Measurements from ENCODE around the gene SPECC1.

Gene SPECC1

DNA sequence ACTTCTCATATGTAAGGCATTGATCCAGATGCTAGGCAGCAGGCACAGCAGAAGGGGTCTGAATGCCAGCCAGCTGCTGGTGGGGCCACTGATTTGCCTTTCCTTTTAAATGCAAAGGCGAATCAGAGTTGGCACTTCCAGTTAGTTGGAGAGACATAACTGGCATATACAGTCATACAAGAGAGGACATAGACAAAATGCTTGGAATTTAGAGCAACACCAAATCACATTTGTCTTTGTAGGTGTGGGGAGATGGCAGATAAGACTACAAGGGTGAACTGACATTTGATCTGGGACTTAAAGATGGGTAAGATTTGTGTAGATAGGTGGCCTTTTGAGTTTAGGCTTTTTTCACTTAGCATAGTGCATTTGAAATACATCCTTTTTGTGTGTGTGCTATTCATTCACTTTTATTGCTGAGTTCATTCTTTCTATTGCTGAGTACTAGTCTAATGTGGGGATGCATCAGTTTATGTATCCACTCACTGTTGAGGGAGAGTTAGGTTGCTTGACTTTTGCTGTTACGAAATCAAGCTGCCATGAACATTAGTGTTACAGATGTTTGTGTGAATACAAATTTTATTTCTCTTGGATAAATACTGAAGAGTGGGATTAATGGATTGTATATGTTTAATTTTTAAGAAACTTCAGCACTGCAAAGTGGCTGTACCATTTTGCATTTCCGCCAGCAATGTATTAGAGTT, 74.1 kb downstream of the SPECC1 start:
- no peak overlapping the region for H3K27ac ChIP-seq
- 0 out of 22 replicates have a peak overlapping the region, but pooled peaks of 1 of the 11 experiments have one; percentile 2 for H3K4me2 ChIP-seq
- H3K36me3 ChIP-seq: peaks cover 0 to 91% (median 36%) of the 10 kb centered on the region in 11 experiments; a peak in 16 of 22 replicates
- no peak for TF ChIP-seq Cebpa-rat (IDR thresholded peaks at IDR 0.05)
- H3K9ac ChIP-seq: no peak overlapping the region
- no peak overlapping the region for H3K4me3 ChIP-seq
- H3K27me3 ChIP-seq: no peaks in the 10 kb centered on the region
- peaks cover 0 to 100% (median 99%) of the 10 kb centered on the region in 11 experiments; a peak in 18 of 22 replicates for H4K20me1 ChIP-seq
- H3K4me1 ChIP-seq: peaks cover 0 to 52% (median 13%) of the 10 kb centered on the region in 10 experiments; a peak in 11 of 20 replicates
- H3K9me3 ChIP-seq (replicated peaks in 1 of 11): 0 out of 22 replicates have a peak, but pooled peaks cover 0 to 5% (median 0%) of the 10 kb centered on the region in 11 experiments

DNA sequence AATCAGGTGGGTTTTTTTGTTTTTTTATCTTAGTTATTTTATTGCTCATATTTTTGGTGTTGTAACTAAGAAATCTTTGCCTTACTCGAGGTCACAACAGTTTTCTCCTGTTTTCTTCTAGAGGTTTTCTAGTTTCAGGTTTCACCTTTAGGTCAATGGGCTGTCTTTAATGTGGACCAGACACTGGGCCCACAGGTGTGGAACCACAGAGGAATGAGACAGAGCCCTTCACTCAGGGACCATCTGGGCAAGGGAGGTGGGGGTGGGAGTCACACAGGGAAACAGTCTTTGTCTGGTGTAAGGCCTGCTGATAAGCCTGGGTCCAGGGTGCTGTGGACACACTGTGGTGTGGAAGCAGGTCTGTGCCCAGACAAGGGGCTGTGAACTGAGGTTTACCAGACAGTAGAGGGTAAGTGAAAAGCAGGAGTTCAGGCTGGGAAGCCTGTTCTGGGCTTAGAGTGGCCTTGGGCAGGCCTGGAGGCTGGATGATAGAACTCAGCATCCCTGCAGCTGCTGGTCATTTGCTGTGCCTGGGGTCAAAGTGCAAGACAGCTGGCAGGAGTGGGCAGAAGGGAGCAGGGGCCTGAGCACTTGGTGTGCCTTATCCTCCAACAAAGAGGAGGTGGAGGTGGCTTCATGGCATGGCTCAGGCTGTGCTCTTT, 75.6 kb downstream of the SPECC1 start:
- Histone ChIP-seq H3K9ac (no peak overlapping the region), H3K4me2 (no peak overlapping the region), H4K20me1 (peaks cover 0 to 100% (median 99%) of the 10 kb centered on the region in 11 experiments; a peak in 18 of 22 replicates), H3K36me3 (peaks cover 0 to 88% (median 25%) of the 10 kb centered on the region in 11 experiments; a peak in 16 of 22 replicates), H3K9me3 (replicated peaks in 1 of 11) (0 out of 22 replicates have a peak, but pooled peaks cover 0 to 5% (median 0%) of the 10 kb centered on the region in 11 experiments), H3K4me1 (peaks cover 0 to 52% (median 12%) of the 10 kb centered on the region in 10 experiments; a peak in 16 of 20 replicates), H3K4me3 (no peak overlapping the region), H3K27me3 (no peaks in the 10 kb centered on the region), H3K27ac (peak overlapping the region in 1 of 11 experiments; percentile 15; a peak in 1 of 22 replicates)
- no peak for TF ChIP-seq Cebpa-rat (IDR thresholded peaks at IDR 0.05)

DNA sequence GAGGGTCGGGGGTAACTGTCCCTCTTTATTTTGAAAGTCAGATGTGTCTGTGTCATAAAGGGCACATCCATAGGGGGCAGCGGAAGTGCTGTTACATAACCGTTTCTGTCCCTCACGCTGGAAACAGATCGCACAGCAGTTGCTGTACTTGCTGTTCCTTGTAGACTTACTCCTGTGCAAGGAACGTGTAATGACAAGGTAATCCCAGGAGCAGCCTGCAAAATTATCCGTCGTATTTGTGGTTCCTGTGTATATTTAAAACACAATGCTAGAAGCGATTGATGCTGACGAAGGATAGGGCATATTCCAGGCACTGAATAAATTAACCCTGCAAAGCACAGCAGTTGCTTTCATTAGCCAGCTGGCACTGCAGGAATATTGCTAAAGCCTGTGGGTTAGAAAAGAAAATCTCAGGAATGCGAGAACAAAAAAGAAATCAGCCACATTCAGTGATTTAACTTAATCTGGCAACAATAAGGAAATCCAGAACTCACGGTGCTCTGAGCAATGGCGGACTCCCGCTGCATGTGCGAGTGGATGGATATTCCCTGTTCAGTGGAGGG, 76.2 kb downstream of the SPECC1 start:
- TF ChIP-seq Cebpa-rat (IDR thresholded peaks at IDR 0.05): no peak
- no peak overlapping the region for H3K9ac ChIP-seq

DNA sequence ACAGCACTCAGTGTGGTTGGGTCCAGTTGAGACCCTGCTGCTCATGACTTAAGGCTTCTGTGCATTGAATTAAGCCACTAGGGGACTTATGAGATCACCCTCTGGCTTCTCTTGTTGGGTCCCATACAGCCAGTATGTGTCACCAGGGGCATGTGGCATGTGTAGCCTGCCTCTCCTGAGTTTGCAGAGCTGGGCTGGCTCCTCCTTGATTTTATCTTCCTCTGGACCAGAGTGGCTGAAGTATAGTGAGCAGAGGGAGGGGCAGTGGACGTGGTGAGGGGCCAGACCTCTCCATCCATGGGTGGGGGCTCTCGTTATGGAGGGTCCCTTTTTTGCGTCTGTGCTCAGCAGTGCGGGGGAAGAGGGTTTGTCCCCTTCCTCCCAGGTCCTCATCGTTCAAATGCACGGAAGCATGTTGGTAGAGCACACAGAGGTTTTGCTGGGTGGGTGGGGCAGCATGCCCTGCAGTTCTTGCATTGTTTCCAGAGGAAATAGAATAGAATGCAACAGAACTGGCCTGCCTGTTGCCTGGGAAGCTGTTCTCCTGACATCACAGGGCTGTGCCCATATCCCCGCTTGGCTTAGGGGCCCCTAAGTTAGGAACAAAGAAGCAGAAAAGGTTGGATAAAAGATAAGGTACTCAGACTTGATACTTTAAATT, 77.4 kb downstream of the SPECC1 start:
- 0 out of 22 replicates have a peak, but pooled peaks cover 0 to 5% (median 0%) of the 10 kb centered on the region in 11 experiments for H3K9me3 ChIP-seq (replicated peaks in 1 of 11)
- H3K9ac ChIP-seq: no peak overlapping the region
- H3K4me1 ChIP-seq: peaks cover 16 to 56% (median 27%) of the 10 kb centered on the region in 10 experiments
- peaks cover 0 to 73% (median 13%) of the 10 kb centered on the region in 11 experiments; a peak in 15 of 22 replicates for H3K36me3 ChIP-seq
- H3K4me2 ChIP-seq: no peak overlapping the region
- TF ChIP-seq Cebpa-rat (IDR thresholded peaks at IDR 0.05): no peak
- H4K20me1 ChIP-seq: peaks cover 0 to 100% (median 88%) of the 10 kb centered on the region in 11 experiments; a peak in 18 of 22 replicates
- no peak overlapping the region for H3K4me3 ChIP-seq
- no peaks in the 10 kb centered on the region for H3K27me3 ChIP-seq
- no peak overlapping the region for H3K27ac ChIP-seq

More for the DNA sequence above, 76.2 kb downstream of the SPECC1 start:
- Histone ChIP-seq H3K27ac (no peak overlapping the region), H3K4me2 (no peak overlapping the region; a peak in 1 of 22 replicates), H3K9me3 (replicated peaks in 1 of 11) (0 out of 22 replicates have a peak, but pooled peaks cover 0 to 5% (median 0%) of the 10 kb centered on the region in 11 experiments), H3K36me3 (peaks cover 0 to 82% (median 21%) of the 10 kb centered on the region in 11 experiments; a peak in 15 of 22 replicates), H3K4me1 (peaks cover 5 to 52% (median 18%) of the 10 kb centered on the region in 10 experiments), H3K4me3 (no peak overlapping the region), H4K20me1 (peaks cover 0 to 100% (median 97%) of the 10 kb centered on the region in 11 experiments; a peak in 18 of 22 replicates), H3K27me3 (no peaks in the 10 kb centered on the region)

DNA sequence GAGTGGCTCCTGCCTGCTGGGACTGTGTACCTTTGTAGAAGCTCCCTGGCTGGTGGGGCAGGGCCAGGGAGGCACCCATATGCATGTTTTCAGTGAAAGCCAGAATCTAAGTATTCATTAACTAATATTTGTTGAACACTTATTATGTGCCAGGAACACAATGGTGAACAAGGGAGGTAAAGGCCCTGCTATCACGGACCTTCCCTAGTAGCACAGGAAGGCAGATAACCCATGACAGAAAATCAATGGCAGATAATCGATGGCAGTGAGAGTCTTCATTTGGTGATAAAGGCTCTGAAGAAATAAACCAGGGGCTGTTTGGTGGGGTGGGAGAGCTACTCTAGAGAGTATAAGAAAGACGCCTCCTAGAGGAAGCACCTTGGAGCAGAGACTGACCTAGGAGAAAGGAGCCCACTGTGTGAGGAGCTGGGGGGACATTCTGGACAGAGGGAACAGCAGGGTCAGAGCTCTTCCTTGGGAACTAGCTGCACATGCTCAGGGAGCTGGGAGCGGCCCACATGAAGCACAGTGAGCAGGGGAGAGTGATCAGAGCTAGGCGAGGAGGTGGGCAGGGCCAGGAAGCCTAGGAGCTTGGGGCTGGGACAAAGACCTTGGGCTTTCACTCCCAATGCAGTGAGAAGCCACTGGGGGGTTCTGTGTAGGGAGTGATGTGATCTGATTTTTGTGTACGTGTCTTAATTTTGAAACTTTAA, 78.5 kb downstream of the SPECC1 start:
- peaks cover 0 to 68% (median 1%) of the 10 kb centered on the region in 11 experiments; a peak in 10 of 22 replicates for H3K36me3 ChIP-seq
- TF ChIP-seq Cebpa-rat (IDR thresholded peaks at IDR 0.05): no peak
- H3K27me3 ChIP-seq: no peaks in the 10 kb centered on the region
- no peak overlapping the region for H3K4me2 ChIP-seq
- H3K4me3 ChIP-seq: no peak overlapping the region
- peaks cover 0 to 99% (median 79%) of the 10 kb centered on the region in 11 experiments; a peak in 18 of 22 replicates for H4K20me1 ChIP-seq
- H3K27ac ChIP-seq: no peak overlapping the region
- H3K9ac ChIP-seq: no peak overlapping the region
- H3K9me3 ChIP-seq (replicated peaks in 1 of 11): no peaks in the 10 kb centered on the region
- peaks cover 28 to 65% (median 38%) of the 10 kb centered on the region in 10 experiments for H3K4me1 ChIP-seq

DNA sequence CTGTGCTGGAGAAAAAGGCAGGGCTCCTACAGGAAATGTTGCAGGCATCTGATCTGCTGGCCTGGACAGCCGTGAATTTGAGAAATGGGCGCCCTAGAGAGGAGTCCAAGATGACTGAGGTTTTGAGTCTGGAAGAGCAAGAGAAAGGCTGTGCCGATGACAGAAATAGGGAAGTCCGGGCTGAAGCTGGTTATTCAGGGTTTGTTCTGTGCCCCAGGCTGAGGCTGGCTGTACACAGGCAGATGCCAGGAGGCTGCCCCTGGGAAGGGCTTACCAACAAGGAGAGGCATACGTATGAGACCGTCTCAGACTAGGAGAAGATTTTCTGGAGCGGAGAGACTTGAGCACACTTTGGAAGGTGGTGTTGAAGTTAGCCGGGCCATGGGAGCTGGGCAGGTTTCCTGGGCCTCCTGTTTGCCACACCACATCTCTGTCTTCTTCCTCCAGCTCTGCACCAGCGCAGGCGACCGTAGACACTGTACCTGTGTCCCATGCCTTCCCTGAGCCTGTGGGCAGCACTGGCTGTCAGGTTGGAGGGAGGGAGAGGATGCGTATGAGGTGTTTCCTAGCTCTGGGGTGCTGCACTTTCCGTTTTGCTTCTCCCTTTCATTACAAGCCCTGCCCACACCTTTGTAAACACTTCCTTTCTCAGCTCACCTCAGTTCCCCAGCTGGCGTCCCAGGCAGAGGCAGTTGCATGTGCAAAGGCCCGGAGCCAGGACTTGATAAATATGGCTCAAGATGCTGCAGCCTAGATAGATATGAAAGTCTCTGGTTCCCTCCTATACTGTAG, 80.8 kb downstream of the SPECC1 start:
- no peak overlapping the region for H3K9ac ChIP-seq
- peaks cover 0 to 65% (median 5%) of the 10 kb centered on the region in 11 experiments; a peak in 9 of 22 replicates for H3K36me3 ChIP-seq
- H3K27me3 ChIP-seq: no peaks in the 10 kb centered on the region
- peaks cover 32 to 63% (median 42%) of the 10 kb centered on the region in 10 experiments for H3K4me1 ChIP-seq
- peak overlapping the region in 9 of 11 experiments; percentile 3 to 85 (median 51); a peak in 10 of 22 replicates for H3K27ac ChIP-seq
- H3K4me2 ChIP-seq: peak overlapping the region; percentile 75 to 97 (median 84)
- H3K9me3 ChIP-seq (replicated peaks in 1 of 11): no peaks in the 10 kb centered on the region
- peaks cover 0 to 99% (median 82%) of the 10 kb centered on the region in 11 experiments; a peak in 18 of 22 replicates for H4K20me1 ChIP-seq
- no peak overlapping the region for H3K4me3 ChIP-seq
- no peak for TF ChIP-seq Cebpa-rat (IDR thresholded peaks at IDR 0.05)
